SK-N-SH (cell line): ENCODE data around the gene LRRC49.

Source experiments
- CHD2 ChIP-seq: fragments of 150-350 bp; IDR thresholded peaks from 2 replicates; pipeline ENCODE4 v1.6.1; 2018; ENCODE audit warnings: low read length; ENCODE audit not compliant: partially characterized antibody
- CTCF ChIP-seq: fragments of 200-600 bp; sonication (generic); IDR thresholded peaks from 2 replicates; pipeline ENCODE4 v1.6.1; 2017; ENCODE audit warnings: antibody characterized with exemption, mild to moderate bottlenecking, moderate library complexity
- MAX ChIP-seq: IDR thresholded peaks from 2 replicates; pipeline ENCODE4 v1.4.0; 2012; ENCODE audit warnings: low read depth
- MXI1 ChIP-seq: IDR thresholded peaks from 2 replicates; pipeline ENCODE4 v1.6.1; 2012; ENCODE audit warnings: mild to moderate bottlenecking, low read depth, low read length, improper control_type of control experiment
- PBX3 ChIP-seq: IDR thresholded peaks from 2 replicates; pipeline ENCODE4; 2012
- RAD21 ChIP-seq: IDR thresholded peaks from 2 replicates; pipeline ENCODE4 v1.6.1; 2012; ENCODE audit warnings: mild to moderate bottlenecking, low read length
- SMC3 ChIP-seq: IDR thresholded peaks from 2 replicates; pipeline ENCODE4 v1.6.1; 2012; ENCODE audit warnings: low read depth, low read length, improper control_type of control experiment
- TCF12 ChIP-seq: IDR thresholded peaks from 2 replicates; pipeline ENCODE4 v1.4.0; 2012
- TEAD4 ChIP-seq: IDR thresholded peaks from 2 replicates; pipeline ENCODE4 v1.4.0; 2012; ENCODE audit warnings: mild to moderate bottlenecking, borderline replicate concordance; ENCODE audit not compliant: insufficient read depth

GRCh38 chr15:70922119-70922518 lies 29.5 kb downstream of the LRRC49 start:
- TF ChIP-seq CTCF (no peak), TEAD4 (no peak), TCF12 (no peak), RAD21 (no peak), MAX (no peak), PBX3 (no peak), MXI1 (no peak), CHD2 (no peak), SMC3 (no peak)
